Daoy (cell line): ENCODE results near the gene PTAR1. TPM values are rescaled to one million over a fixed set of nuclear protein-coding genes. Genes with fewer than 3 reads are reported as not detected.

ENCODE experiments used
- DNase-seq: peaks from one replicate; pipeline ENCODE4 v3.0.0-alpha.2; 2015; ENCODE audit warnings: low read depth
- total RNA-seq: library from RNA; depleted of rRNA; stranded (reverse); fragments of >200 nt; shearing (Covaris generic); gene quantifications from 2 replicates; pipeline ENCODE4 v1.2.3, GENCODE V29; 2014; rRNA removed

Gene PTAR1
- total RNA-seq, 1 experiment from 2014 or later, result 41.8 TPM

GRCh38 chr9:69674112-69674685 is 85.6 kb downstream of the PTAR1 start:
- peak; percentile 18 for DNase-seq

DNA sequence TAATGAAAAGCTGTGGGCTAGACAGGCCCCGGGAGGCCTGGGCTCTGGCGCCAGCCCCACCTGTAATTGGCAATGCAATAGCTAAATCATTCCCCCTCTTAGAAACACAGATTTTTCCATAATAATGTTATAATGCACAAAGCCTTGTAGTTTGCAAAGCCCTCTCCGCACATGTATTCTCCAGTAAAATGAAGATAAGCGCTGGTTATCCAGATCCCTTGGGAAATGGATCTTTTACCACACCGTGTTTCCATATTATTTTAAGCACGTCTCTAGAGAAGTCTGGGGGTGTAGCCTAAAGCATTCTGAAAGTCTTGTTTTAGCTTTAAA is 86.5 kb downstream of the PTAR1 start:
- no peak for DNase-seq

DNA sequence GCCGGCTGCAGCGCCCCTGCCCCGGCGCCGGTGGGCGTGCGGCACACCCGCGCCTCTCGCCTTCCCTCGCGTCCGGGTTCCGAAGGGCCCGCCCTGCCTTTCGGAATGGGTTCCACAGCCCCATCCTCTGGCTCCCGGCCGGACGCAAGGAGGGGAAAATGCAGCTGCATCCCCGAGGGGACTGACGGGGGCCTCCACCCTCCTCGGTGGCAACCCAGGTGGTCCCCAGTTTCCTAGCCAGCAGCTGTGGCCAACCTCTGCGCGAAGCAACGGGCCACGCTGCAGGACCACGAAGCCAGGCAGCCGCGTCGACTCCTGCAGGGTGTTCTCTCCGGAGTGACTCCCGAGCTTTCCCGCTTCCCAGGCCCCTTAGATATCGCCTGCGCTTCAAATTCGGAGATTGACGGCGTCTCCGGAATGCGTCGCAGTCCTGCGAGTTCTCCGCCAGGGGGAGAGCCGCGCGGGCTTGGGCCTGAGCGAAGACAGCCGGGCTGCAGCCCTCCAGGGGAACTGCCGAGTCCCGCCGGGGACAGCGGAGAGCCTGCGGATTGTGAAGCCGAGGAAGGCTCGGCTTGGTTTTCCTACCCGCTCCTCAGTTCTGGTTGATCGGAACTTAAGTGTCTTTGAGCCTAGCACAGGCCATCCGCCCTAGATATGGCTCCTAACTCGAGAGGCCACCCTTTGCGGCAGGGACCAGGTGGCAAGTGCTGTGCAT is 87.1 kb downstream of the PTAR1 start:
- peak; percentile 92 for DNase-seq

- DNase-seq, result peak; percentile 61
Measured at GRCh38 chr9:69671879-69672595, 87.8 kb downstream of the PTAR1 start, which contains the start of gene APBA1. Gene APBA1, minus strand, starts transcription at chr9:69672371.

GRCh38 chr9:69671311-69671878 is 88.4 kb downstream of the PTAR1 start:
- no peak for DNase-seq

GRCh38 chr9:69667306-69667705 is 92.5 kb downstream of the PTAR1 start:
- DNase-seq, result no peak

- DNase-seq, result no peak
Measured at GRCh38 chr9:69660304-69660703, 99.5 kb downstream of the PTAR1 start.

Other genes starting within 250 kb of the PTAR1 start
- 1.7 and 6.7 TPM in 2 replicates for gene APBA1, start 87.6 kb downstream of the PTAR1 start, total RNA-seq
- gene CFAP95, start 60.8 kb upstream of the PTAR1 start, total RNA-seq, result 2.5 TPM in 1 of 2 replicates, not detected in the other